Skeletal muscle satellite cell (primary cell): ENCODE results near the gene ARHGEF10L.

Source experiments
- H3K27me3 ChIP-seq: 2 replicates; pipeline ENCODE4 v1.7.0; 2013; ENCODE audit warnings: low read length; ENCODE audit not compliant: control insufficient read depth, insufficient read depth
- H3K36me3 ChIP-seq: 2 replicates; pipeline ENCODE4 v1.7.0; 2013; ENCODE audit warnings: mild to moderate bottlenecking, control low read depth, low read length; ENCODE audit not compliant: insufficient read depth
- H3K4me1 ChIP-seq: 2 replicates; pipeline ENCODE4 v1.7.0; 2013; ENCODE audit warnings: low read length; ENCODE audit not compliant: control insufficient read depth, insufficient read depth
- H3K4me2 ChIP-seq: 2 replicates; pipeline ENCODE4 v1.7.0; 2013; ENCODE audit warnings: mild to moderate bottlenecking, low read length
- H3K4me3 ChIP-seq: 2 replicates; pipeline ENCODE4 v1.7.0; 2013; ENCODE audit warnings: low read length
- H3K9ac ChIP-seq: 2 replicates; pipeline ENCODE4 v1.7.0; 2013; ENCODE audit warnings: mild to moderate bottlenecking, low read depth, low read length, moderate library complexity
- H3K9me3 ChIP-seq: replicated peaks from 2 replicates; pipeline ENCODE4 v1.7.0; 2013; ENCODE audit warnings: mild to moderate bottlenecking, control low read depth, low read length

Gene ARHGEF10L

GRCh38 chr1:17682400-17682799 lies 142.9 kb downstream of the ARHGEF10L start:
- Histone ChIP-seq H3K27me3 (no peaks in the 10 kb centered on the region), H3K9me3 (no peaks in the 10 kb centered on the region), H3K4me2 (no peak overlapping the region), H3K36me3 (peaks cover 71% of the 10 kb centered on the region), H3K9ac (no peak overlapping the region), H3K4me3 (no peak overlapping the region), H3K4me1 (no peaks in the 10 kb centered on the region)

- Histone ChIP-seq H3K27me3 (no peaks in the 10 kb centered on the region), H3K9ac (no peak overlapping the region), H3K4me1 (no peaks in the 10 kb centered on the region), H3K9me3 (no peaks in the 10 kb centered on the region), H3K4me3 (no peak overlapping the region), H3K36me3 (peaks cover 77% of the 10 kb centered on the region), H3K4me2 (no peak overlapping the region)
Measured at GRCh38 chr1:17683598-17683997, 144.1 kb downstream of the ARHGEF10L start.

- Histone ChIP-seq H3K27me3 (no peaks in the 10 kb centered on the region), H3K4me3 (no peak overlapping the region), H3K36me3 (peaks cover 71% of the 10 kb centered on the region), H3K4me1 (no peaks in the 10 kb centered on the region), H3K9ac (no peak overlapping the region), H3K4me2 (no peak overlapping the region), H3K9me3 (no peaks in the 10 kb centered on the region)
Measured at GRCh38 chr1:17684810-17685209, 145.3 kb downstream of the ARHGEF10L start.

GRCh38 chr1:17686258-17686657 lies 146.8 kb downstream of the ARHGEF10L start:
- H3K36me3 ChIP-seq = peaks cover 78% of the 10 kb centered on the region
- no peaks in the 10 kb centered on the region for H3K4me1 ChIP-seq
- no peak overlapping the region for H3K4me3 ChIP-seq
- no peaks in the 10 kb centered on the region for H3K9me3 ChIP-seq
- no peak overlapping the region for H3K9ac ChIP-seq
- H3K4me2 ChIP-seq = no peak overlapping the region
- no peaks in the 10 kb centered on the region for H3K27me3 ChIP-seq

- peaks cover 77% of the 10 kb centered on the region for H3K36me3 ChIP-seq
- H3K27me3 ChIP-seq = no peaks in the 10 kb centered on the region
- H3K4me2 ChIP-seq = no peak overlapping the region
- no peak overlapping the region for H3K4me3 ChIP-seq
- H3K4me1 ChIP-seq = no peaks in the 10 kb centered on the region
- no peaks in the 10 kb centered on the region for H3K9me3 ChIP-seq
- no peak overlapping the region for H3K9ac ChIP-seq
Measured at GRCh38 chr1:17687145-17687544, 147.6 kb downstream of the ARHGEF10L start.

GRCh38 chr1:17688217-17688810 lies 148.8 kb downstream of the ARHGEF10L start:
- H3K9me3 ChIP-seq = no peaks in the 10 kb centered on the region
- no peak overlapping the region for H3K4me2 ChIP-seq
- no peaks in the 10 kb centered on the region for H3K27me3 ChIP-seq
- H3K4me1 ChIP-seq = no peaks in the 10 kb centered on the region
- H3K36me3 ChIP-seq = peaks cover 82% of the 10 kb centered on the region
- H3K4me3 ChIP-seq = no peak overlapping the region
- H3K9ac ChIP-seq = no peak overlapping the region

GRCh38 chr1:17689011-17689410 lies 149.5 kb downstream of the ARHGEF10L start:
- Histone ChIP-seq H3K36me3 (peaks cover 82% of the 10 kb centered on the region), H3K9me3 (no peaks in the 10 kb centered on the region), H3K4me2 (no peak overlapping the region), H3K27me3 (no peaks in the 10 kb centered on the region), H3K4me1 (no peaks in the 10 kb centered on the region), H3K4me3 (no peak overlapping the region), H3K9ac (no peak overlapping the region)

GRCh38 chr1:17690906-17691634 lies 151.6 kb downstream of the ARHGEF10L start:
- no peaks in the 10 kb centered on the region for H3K9me3 ChIP-seq
- H3K36me3 ChIP-seq = peaks cover 80% of the 10 kb centered on the region
- H3K4me1 ChIP-seq = no peaks in the 10 kb centered on the region
- no peak overlapping the region for H3K4me2 ChIP-seq
- no peak overlapping the region for H3K4me3 ChIP-seq
- H3K27me3 ChIP-seq = no peaks in the 10 kb centered on the region
- H3K9ac ChIP-seq = no peak overlapping the region

GRCh38 chr1:17692645-17693044 lies 153.1 kb downstream of the ARHGEF10L start:
- H3K4me1 ChIP-seq = peaks cover 2% of the 10 kb centered on the region
- H3K4me3 ChIP-seq = no peak overlapping the region
- no peak overlapping the region for H3K4me2 ChIP-seq
- H3K36me3 ChIP-seq = peaks cover 81% of the 10 kb centered on the region
- H3K27me3 ChIP-seq = no peaks in the 10 kb centered on the region
- no peak overlapping the region for H3K9ac ChIP-seq
- no peaks in the 10 kb centered on the region for H3K9me3 ChIP-seq

GRCh38 chr1:17696417-17697301 lies 157.2 kb downstream of the ARHGEF10L start:
- no peak overlapping the region for H3K4me2 ChIP-seq
- H3K36me3 ChIP-seq = peaks cover 51% of the 10 kb centered on the region
- no peaks in the 10 kb centered on the region for H3K9me3 ChIP-seq
- no peaks in the 10 kb centered on the region for H3K27me3 ChIP-seq
- no peak overlapping the region for H3K9ac ChIP-seq
- peaks cover 2% of the 10 kb centered on the region for H3K4me1 ChIP-seq
- H3K4me3 ChIP-seq = no peak overlapping the region

GRCh38 chr1:17697458-17697857 lies 158.0 kb downstream of the ARHGEF10L start:
- no peaks in the 10 kb centered on the region for H3K27me3 ChIP-seq
- H3K36me3 ChIP-seq = peaks cover 43% of the 10 kb centered on the region
- no peak overlapping the region for H3K4me2 ChIP-seq
- peaks cover 2% of the 10 kb centered on the region for H3K4me1 ChIP-seq
- no peak overlapping the region for H3K9ac ChIP-seq
- no peak overlapping the region for H3K4me3 ChIP-seq
- no peaks in the 10 kb centered on the region for H3K9me3 ChIP-seq
